Measurements from ENCODE around the gene DDAH1.

The DDAH1 gene

GRCh38 chr1:85488126-85488525 lies 23.2 kb upstream of the DDAH1 start:
- no peak for TF ChIP-seq CTCF (IDR thresholded peaks at IDR 0.05)
- Histone ChIP-seq H3K27me3 (no peaks in the 10 kb centered on the region), H3K36me3 (peaks cover 0 to 19% (median 0%) of the 10 kb centered on the region in 3 donors), H3K4me3 (no peak overlapping the region), H3K4me1 (no peaks in the 10 kb centered on the region), H3K27ac (no peak overlapping the region), H3K9me3 (no peaks in the 10 kb centered on the region)
- intact Hi-C loops (cut with DNase I; ENCODE audit: low total_unique reads), result no loop called here
- DNase-seq, result no peak

GRCh38 chr1:85485516-85485915 lies 20.6 kb upstream of the DDAH1 start:
- TF ChIP-seq CTCF (IDR thresholded peaks at IDR 0.05), result no peak
- Histone ChIP-seq H3K27me3 (no peaks in the 10 kb centered on the region), H3K4me1 (no peaks in the 10 kb centered on the region), H3K4me3 (no peak overlapping the region), H3K36me3 (peaks cover 0 to 11% (median 0%) of the 10 kb centered on the region in 3 donors), H3K27ac (no peak overlapping the region), H3K9me3 (no peaks in the 10 kb centered on the region)
- DNase-seq, result no peak
- intact Hi-C loops (cut with DNase I; ENCODE audit: low total_unique reads), result no loop called here

- H3K9me3 ChIP-seq, result no peaks in the 10 kb centered on the region
- no peak for TF ChIP-seq CTCF (IDR thresholded peaks at IDR 0.05)
- H3K4me3 ChIP-seq, result no peak overlapping the region
- H3K27ac ChIP-seq, result no peak overlapping the region
- no peak for DNase-seq
- H3K36me3 ChIP-seq, result peaks cover 0 to 7% (median 0%) of the 10 kb centered on the region in 3 donors
- H3K27me3 ChIP-seq, result no peaks in the 10 kb centered on the region
- H3K4me1 ChIP-seq, result no peaks in the 10 kb centered on the region
- intact Hi-C loops (cut with DNase I; ENCODE audit: low total_unique reads), result no loop called here
Observed at GRCh38 chr1:85484716-85485115, 19.8 kb upstream of the DDAH1 start.

- no peak for TF ChIP-seq CTCF (IDR thresholded peaks at IDR 0.05)
- intact Hi-C loops (cut with DNase I; ENCODE audit: low total_unique reads), result no loop called here
- H3K27me3 ChIP-seq, result no peaks in the 10 kb centered on the region
- DNase-seq, result no peak
- peaks cover 0 to 7% (median 0%) of the 10 kb centered on the region in 3 donors for H3K36me3 ChIP-seq
- H3K9me3 ChIP-seq, result no peaks in the 10 kb centered on the region
- no peak overlapping the region for H3K4me3 ChIP-seq
- H3K4me1 ChIP-seq, result no peaks in the 10 kb centered on the region
- no peak overlapping the region for H3K27ac ChIP-seq
Observed at GRCh38 chr1:85484264-85484663, 19.3 kb upstream of the DDAH1 start.

GRCh38 chr1:85481688-85482087 lies 16.7 kb upstream of the DDAH1 start:
- no peaks in the 10 kb centered on the region for H3K36me3 ChIP-seq
- no peaks in the 10 kb centered on the region for H3K27me3 ChIP-seq
- TF ChIP-seq CTCF (IDR thresholded peaks at IDR 0.05), result no peak
- H3K9me3 ChIP-seq, result no peaks in the 10 kb centered on the region
- H3K27ac ChIP-seq, result no peak overlapping the region
- H3K4me3 ChIP-seq, result no peak overlapping the region
- intact Hi-C loops (cut with DNase I; ENCODE audit: low total_unique reads), result no loop called here
- H3K4me1 ChIP-seq, result no peaks in the 10 kb centered on the region
- DNase-seq, result no peak

GRCh38 chr1:85480566-85480965 lies 15.6 kb upstream of the DDAH1 start:
- Histone ChIP-seq H3K36me3 (no peaks in the 10 kb centered on the region), H3K4me1 (no peaks in the 10 kb centered on the region), H3K27me3 (no peaks in the 10 kb centered on the region), H3K4me3 (no peak overlapping the region), H3K9me3 (no peaks in the 10 kb centered on the region), H3K27ac (no peak overlapping the region)
- DNase-seq, result no peak
- intact Hi-C loops (cut with DNase I; ENCODE audit: low total_unique reads), result no loop called here
- TF ChIP-seq CTCF (IDR thresholded peaks at IDR 0.05), result no peak

Data from tibial artery (tissue), 4 donors.